Psoas muscle (tissue), 8 donors: ENCODE data around the gene SENP7. TPM values are rescaled to one million over a fixed set of nuclear protein-coding genes. Genes with fewer than 3 reads are reported as not detected.

Experiments used
- ATAC-seq, 4 donors: fragments of 200-7000 bp; cut with Tn5 transposase; one replicate each; pipeline ENCODE4 v1.9.1; 2020; ENCODE audit warnings: moderate library complexity in 3 of 4, mild to moderate bottlenecking in 2 of 4
- DNase-seq, 2 donors: peaks; one replicate each; pipeline ENCODE4 v3.0.0-alpha.2; 2020
- H3K27ac ChIP-seq: fragments of 200-600 bp; one replicate; pipeline ENCODE4 v1.8.0; 2022
- H3K27me3 ChIP-seq, 3 donors: fragments of 200-600 bp in 1 of 3; one replicate each; pipeline versions ENCODE4 v1.6.1 to v1.8.0; 2013 to 2022; ENCODE audit warnings: low read length in 2 of 3, mild to moderate bottlenecking in 2 of 3, moderate library complexity in 1 of 3; ENCODE audit not compliant: insufficient read depth in 3 of 3
- H3K36me3 ChIP-seq, 2 donors: fragments of 200-600 bp in 1 of 2; one replicate each; pipeline versions ENCODE4 v1.6.1 to v1.8.0; 2013 to 2022; ENCODE audit warnings: low read depth in 1 of 2, mild to moderate bottlenecking in 1 of 2, moderate library complexity in 1 of 2; ENCODE audit not compliant: insufficient read depth in 1 of 2
- H3K4me1 ChIP-seq: fragments of 200-600 bp; one replicate; pipeline ENCODE4 v1.8.0; 2022
- H3K4me3 ChIP-seq: fragments of 200-600 bp; one replicate; pipeline ENCODE4 v1.8.0; 2022; ENCODE audit warnings: mild to moderate bottlenecking
- H3K9me3 ChIP-seq: fragments of 200-600 bp; one replicate; pipeline ENCODE4 v1.8.0; 2022
- CTCF ChIP-seq: fragments of 200-600 bp; IDR thresholded peaks from one replicate; pipeline ENCODE4 v1.8.0; 2022; ENCODE audit warnings: antibody characterized with exemption
- WGBS, 3 donors: extraction: QIAGEN DNeasy Blood & Tissue Kit; methylation state at CpG; one replicate each; pipeline versions ENCODE4 v1.1.6 to v1.1.7; 2013; 5-methylcytosine and 5-hydroxymethylcytosine counted together
- intact Hi-C, 2 donors: fragments of 100-400 bp; cut with DNase I; formaldehyde crosslinking; loops; one replicate each; pipeline versions ENCODE4 v1.11.0 to v1.14.2; 2022
- polyA plus RNA-seq, 3 donors: library from polyadenylated mRNA; stranded (reverse); fragments of 200-250 nt; gene quantifications; one replicate each; pipeline ENCODE4 v1.2.3, GENCODE V29; 2013
- total RNA-seq, 4 donors: library from RNA; stranded (reverse); fragmentation: NEBNext Ultra II Directional in 2 of 4; extraction: Animal tissue kit (Norgen Biotek cat#: 25700) in 2 of 4; gene quantifications; one replicate each; pipeline versions ENCODE4 v1.2.1 to v1.2.4, GENCODE V29; 2021 to 2023
- donor health status: healthy with polysubstance abuse.
- donor health status: DM: no; HTN: no; CAD: no; lungs with moderate emphysema.
- donor health status: Bipolar disorder and iron deficiency.
- donor health status: healthy.
- donor health status: DM: yes; HTN: yes; CAD: no.
- donor health status: DM: no; HTN: no; CAD: no.
- donor health status: DM: no; HTN: no; CAD: no.
- donor health status: DM: yes; HTN: yes; CAD: no.

The SENP7 gene
- total and polyA plus RNA-seq, 7 donors, result 4.2 to 8.7 (median 7.7) TPM

- H3K27ac ChIP-seq, result no peak overlapping the region
- DNase-seq (no peak), ATAC-seq (no peak)
- no peaks in the 10 kb centered on the region for H3K36me3 ChIP-seq
- peaks cover 12% of the 10 kb centered on the region for H3K9me3 ChIP-seq
- H3K27me3 ChIP-seq, result no peaks in the 10 kb centered on the region
- no peak overlapping the region for H3K4me3 ChIP-seq
- WGBS, 3 donors, result 91 to 96% (median 94%) methylated on average over 4 of the region's 4 CpGs
- TF ChIP-seq CTCF, result no peak
- H3K4me1 ChIP-seq, result no peaks in the 10 kb centered on the region
- intact Hi-C loops, result loop anchor here (2.0 to 5.0 kb wide), 2 partner anchors 311 to 313 kb away; no protein-coding TSS in a partner anchor
These were observed 129.4 kb downstream of the SENP7 start for GRCh38 chr3:101383656-101384055.

DNA sequence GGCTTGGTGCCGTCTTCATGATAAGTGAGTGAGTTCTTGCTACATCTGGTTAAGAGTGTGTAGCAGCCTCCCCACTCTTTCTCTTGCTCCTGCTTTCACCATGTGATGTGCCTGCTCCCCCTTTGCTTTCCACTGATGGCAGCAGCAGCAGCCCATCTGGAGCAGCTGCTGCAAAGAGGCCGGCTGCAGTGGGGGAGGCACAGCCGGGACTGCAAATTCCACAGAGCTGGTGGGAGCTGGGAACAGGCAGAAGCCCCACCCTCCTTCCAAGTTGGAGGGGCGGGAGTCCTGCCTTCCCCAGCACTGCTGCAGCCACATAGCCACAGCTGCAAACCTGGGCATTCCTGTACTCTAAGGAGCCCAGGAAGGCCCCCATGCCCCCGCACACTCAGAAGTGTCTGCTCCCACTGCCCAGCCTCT, 129.8 kb downstream of the SENP7 start:
- no peak for TF ChIP-seq CTCF
- no peaks in the 10 kb centered on the region for H3K4me1 ChIP-seq
- H3K36me3 ChIP-seq, result no peaks in the 10 kb centered on the region
- H3K9me3 ChIP-seq, result peaks cover 14% of the 10 kb centered on the region
- WGBS, 3 donors, result 63 to 70% (median 65%) methylated on average over 5 of the region's 5 CpGs
- H3K27ac ChIP-seq, result no peak overlapping the region
- no peak for ATAC-seq
- H3K27me3 ChIP-seq, result no peaks in the 10 kb centered on the region
- intact Hi-C loops, result loop anchor here (2.0 to 5.0 kb wide), 2 partner anchors 311 to 312 kb away; no protein-coding TSS in a partner anchor
- no peak overlapping the region for H3K4me3 ChIP-seq
- DNase-seq, result no peak

DNA sequence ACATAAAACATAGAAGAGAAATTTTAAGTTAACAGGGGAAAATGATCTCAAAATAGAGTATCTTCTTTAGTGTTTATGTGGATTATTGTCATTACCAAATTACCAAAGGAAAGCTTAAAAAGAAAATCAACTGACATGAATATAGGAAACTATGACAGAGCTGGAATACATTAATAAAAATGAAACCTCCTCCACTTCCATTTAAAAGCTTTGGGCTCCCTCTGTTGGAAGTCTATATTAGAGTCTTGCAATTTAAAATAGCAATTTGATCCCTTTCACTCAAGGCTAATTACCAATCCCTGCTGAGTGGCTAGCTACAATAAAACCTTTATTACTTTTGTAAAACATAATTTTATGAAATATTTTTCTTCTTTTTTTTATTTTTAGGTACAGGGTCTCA, 131.2 kb downstream of the SENP7 start:
- Histone ChIP-seq H3K9me3 (peaks cover 15% of the 10 kb centered on the region), H3K4me3 (no peak overlapping the region), H3K27ac (no peak overlapping the region), H3K36me3 (no peaks in the 10 kb centered on the region), H3K27me3 (no peaks in the 10 kb centered on the region), H3K4me1 (peaks cover 10% of the 10 kb centered on the region)
- ATAC-seq, result peak; percentile 59 to 85 (median 74)
- peak; percentile 58 for TF ChIP-seq CTCF
- intact Hi-C loops, result loop anchor here (2.0 to 5.0 kb wide), 2 partner anchors 310 to 311 kb away; no protein-coding TSS in a partner anchor
- no peak for DNase-seq

- TF ChIP-seq CTCF, result no peak
- Histone ChIP-seq H3K36me3 (no peaks in the 10 kb centered on the region), H3K27ac (no peak overlapping the region), H3K9me3 (peaks cover 15% of the 10 kb centered on the region), H3K4me1 (peaks cover 10% of the 10 kb centered on the region), H3K27me3 (no peaks in the 10 kb centered on the region), H3K4me3 (no peak overlapping the region)
- WGBS, 3 donors, result 93 to 96% (median 93%) methylated on average over 3 of the region's 3 CpGs
- ATAC-seq (peak in 2 of 4 donors; percentile 38 to 39), DNase-seq (no peak)
- intact Hi-C loops, result loop anchor here in 1 of 2 donors (5.0 kb wide), 1 partner anchor 308 kb away; no protein-coding TSS in a partner anchor
These were observed 133.2 kb downstream of the SENP7 start for GRCh38 chr3:101379658-101380376.
